ENCODE measurements around the gene ALOXE3. TPM values are rescaled to one million over a fixed set of nuclear protein-coding genes. Genes with fewer than 3 reads are reported as not detected.

Gene ALOXE3
- total RNA-seq, 1 experiment from 2014 or later, result 0.13 TPM

- H2BK120ac ChIP-seq (ENCODE audit: low read depth, low read length, poor library complexity, severe bottlenecking), result peak overlapping the region; percentile 86
- H4K5ac ChIP-seq (ENCODE audit: insufficient read length, low read depth, low read length), result no peak overlapping the region
- H3K9ac ChIP-seq (ENCODE audit: extremely low read depth, insufficient read length, low read length), result peak overlapping the region; percentile 20
- H3K4ac ChIP-seq (ENCODE audit: low read depth, low read length), result no peak overlapping the region; the same call in 1 of the 2 replicates
- no peaks in the 10 kb centered on the region for H3K27me3 ChIP-seq (ENCODE audit: insufficient read depth, low read length)
- H3T11ph ChIP-seq (ENCODE audit: low read length), result peak overlapping the region; percentile 90
- no peak overlapping the region for H3K23ac ChIP-seq (ENCODE audit: insufficient read length, low read depth, low read length)
- H2BK5ac ChIP-seq (ENCODE audit: insufficient read length, low read length), result no peak overlapping the region
- H3K79me1 ChIP-seq (ENCODE audit: insufficient read depth, low read depth, low read length, poor library complexity, severe bottlenecking), result peaks cover 2% of the 10 kb centered on the region
- H3K27ac ChIP-seq (ENCODE audit: insufficient read length, low read depth, low read length), result peak overlapping the region; percentile 18
- H3K4me3 Mint-ChIP-seq, result no peak overlapping the region; a peak in 2 of 5 replicates
- no peaks in the 10 kb centered on the region for H3K79me2 ChIP-seq (ENCODE audit: insufficient read depth, low read length)
- peak overlapping the region; percentile 59 for H3K4me2 ChIP-seq (ENCODE audit: insufficient read depth, insufficient read length, low read length)
- peak overlapping the region; percentile 97 to 99 (median 99) for H3K27ac Mint-ChIP-seq
- H2BK12ac ChIP-seq (ENCODE audit: insufficient read length, low read depth, low read length), result peak overlapping the region; percentile 59
- peak overlapping the region; percentile 90; the same call in 1 of the 2 replicates for H3K14ac ChIP-seq (ENCODE audit: insufficient read depth, low read length)
- no peak overlapping the region for H4K8ac ChIP-seq (replicated peaks; ENCODE audit: insufficient read length, low read depth, low read length)
- H2AFZ ChIP-seq (ENCODE audit: low read length), result no peak overlapping the region
- no peak overlapping the region for H2BK15ac ChIP-seq (ENCODE audit: low read depth, low read length)
- no peak overlapping the region for H2AK5ac ChIP-seq (ENCODE audit: insufficient read length, low read length)
- peak; percentile 99 for DNase-seq
- no peaks in the 10 kb centered on the region for H3K9me3 Mint-ChIP-seq
- H4K91ac ChIP-seq (ENCODE audit: insufficient read length, low read depth, low read length), result no peak overlapping the region
- H2BK20ac ChIP-seq (ENCODE audit: low read depth, low read length, poor library complexity, severe bottlenecking), result no peak overlapping the region
- peaks cover 5% of the 10 kb centered on the region for H3K4me1 ChIP-seq (ENCODE audit: insufficient read depth, low read length)
- H3K27me3 Mint-ChIP-seq (ENCODE audit: low read depth), result peaks cover 3% of the 10 kb centered on the region
- no CpG with 5 or more reads among the region's 22 CpGs for WGBS (ENCODE audit: extremely low coverage, insufficient read length, low lambda C conversion rate)
- peaks cover 5 to 9% (median 9%) of the 10 kb centered on the region in 3 experiments for H3K36me3 Mint-ChIP-seq (ENCODE audit: insufficient read depth in 1 of 3, low read depth in 3 of 3)
- H3K4me1 Mint-ChIP-seq, result peaks cover 21 to 27% of the 10 kb centered on the region in 2 experiments
- H4K20me1 ChIP-seq (ENCODE audit: control insufficient read depth, insufficient read depth, insufficient read length), result no peaks in the 10 kb centered on the region
- peak overlapping the region; percentile 92 for H3K18ac ChIP-seq (ENCODE audit: insufficient read length, low read depth, low read length)
- H3K56ac ChIP-seq (ENCODE audit: insufficient read length, low read depth, low read length), result no peak overlapping the region
- TF ChIP-seq, protein P1, sequence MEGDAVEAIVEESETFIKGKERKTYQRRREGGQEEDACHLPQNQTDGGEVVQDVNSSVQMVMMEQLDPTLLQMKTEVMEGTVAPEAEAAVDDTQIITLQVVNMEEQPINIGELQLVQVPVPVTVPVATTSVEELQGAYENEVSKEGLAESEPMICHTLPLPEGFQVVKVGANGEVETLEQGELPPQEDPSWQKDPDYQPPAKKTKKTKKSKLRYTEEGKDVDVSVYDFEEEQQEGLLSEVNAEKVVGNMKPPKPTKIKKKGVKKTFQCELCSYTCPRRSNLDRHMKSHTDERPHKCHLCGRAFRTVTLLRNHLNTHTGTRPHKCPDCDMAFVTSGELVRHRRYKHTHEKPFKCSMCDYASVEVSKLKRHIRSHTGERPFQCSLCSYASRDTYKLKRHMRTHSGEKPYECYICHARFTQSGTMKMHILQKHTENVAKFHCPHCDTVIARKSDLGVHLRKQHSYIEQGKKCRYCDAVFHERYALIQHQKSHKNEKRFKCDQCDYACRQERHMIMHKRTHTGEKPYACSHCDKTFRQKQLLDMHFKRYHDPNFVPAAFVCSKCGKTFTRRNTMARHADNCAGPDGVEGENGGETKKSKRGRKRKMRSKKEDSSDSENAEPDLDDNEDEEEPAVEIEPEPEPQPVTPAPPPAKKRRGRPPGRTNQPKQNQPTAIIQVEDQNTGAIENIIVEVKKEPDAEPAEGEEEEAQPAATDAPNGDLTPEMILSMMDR (conservative IDR thresholded peaks at IDR 0.05), result no peak
- H3K23me2 ChIP-seq (ENCODE audit: insufficient read length, low read depth, low read length, poor library complexity, severe bottlenecking), result peaks cover 21% of the 10 kb centered on the region
- H3K9me3 ChIP-seq (ENCODE audit: control insufficient read depth, low read depth, low read length), result no peaks in the 10 kb centered on the region
Measured at GRCh38 chr17:8153957-8154607, 35.8 kb upstream of the ALOXE3 start.

Measured in H9 (cell line).